ENCODE data around the gene NOA1. TPM values are rescaled to one million over a fixed set of nuclear protein-coding genes. Genes with fewer than 3 reads are reported as not detected.

NOA1 gene
- total and polyA plus RNA-seq, 10 of the 15 experiments (the other 5 are each of a cell fraction or from before 2014, with no cell fraction given) = 3.2 to 34.0 (median 17.6) TPM

DNA sequence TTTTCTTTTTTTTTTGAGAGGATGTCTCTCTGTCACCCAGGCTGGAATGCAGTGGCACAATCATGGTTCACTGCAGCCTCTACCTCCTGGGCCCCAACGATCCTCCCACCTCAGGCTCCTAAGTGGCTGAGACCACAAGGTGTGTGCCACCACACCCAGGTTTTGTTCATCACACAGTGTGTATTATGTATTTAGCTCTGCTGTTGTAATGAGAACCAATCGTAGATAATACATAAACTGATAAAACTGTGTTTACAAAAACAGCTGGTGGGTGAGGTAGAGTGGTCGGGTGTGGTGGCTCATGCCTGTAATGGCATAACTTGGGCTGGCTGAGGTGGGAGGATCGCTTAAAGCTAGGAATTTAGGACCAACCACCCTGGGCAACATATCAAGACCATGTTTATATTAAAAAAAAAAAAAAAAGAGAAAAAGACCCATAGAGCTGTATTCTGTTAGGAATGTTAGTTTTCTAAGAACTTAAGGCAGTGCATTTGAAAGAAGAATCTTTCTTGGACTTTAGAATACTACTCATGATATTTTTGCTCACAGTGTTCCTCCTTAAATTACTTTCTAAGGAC is 36.2 kb upstream of the NOA1 start:
- WGBS (ENCODE audit: insufficient coverage, insufficient replicate concordance, low lambda C conversion rate, missing lambda C conversion rate) = 85% methylated on average over 4 of the region's 4 CpGs
- ATAC-seq = no peak
- BruUV-seq (replicated peaks) = no TSS peak
- Histone ChIP-seq H3K4me1 (ENCODE audit: control insufficient read depth, insufficient read depth, low read length) (no peaks in the 10 kb centered on the region), H3K9ac (ENCODE audit: control insufficient read depth, insufficient read depth, low read length) (no peak overlapping the region), H3K27ac (ENCODE audit: control insufficient read depth, insufficient read depth) (no peak overlapping the region), H3K4me3 (no peak overlapping the region), H3K36me3 (ENCODE audit: control insufficient read depth in 2 of 2, insufficient read depth in 2 of 2, low read length in 1 of 2) (peaks cover 3 to 33% of the 10 kb centered on the region in 2 experiments), H3K4me2 (ENCODE audit: control insufficient read depth, insufficient read depth) (no peak overlapping the region), H4K20me1 (ENCODE audit: control insufficient read depth, insufficient read depth) (no peaks in the 10 kb centered on the region; the same call in 1 of the 2 replicates), H3K27me3 (replicated peaks in 1 of 2; ENCODE audit: control insufficient read depth in 2 of 2, insufficient read depth in 2 of 2, low read length in 1 of 2) (no peaks in the 10 kb centered on the region), H3K9me3 (replicated peaks; ENCODE audit: control insufficient read depth, insufficient read depth, low read length) (no peaks in the 10 kb centered on the region), H3K79me2 (ENCODE audit: control insufficient read depth, insufficient read depth, low read length) (no peaks in the 10 kb centered on the region), H2AFZ (ENCODE audit: control insufficient read depth, low read depth, low read length) (no peak overlapping the region)
- CTCF ChIA-PET = interaction anchor here (0.6 kb wide), 1 partner anchor 37 kb away, joined by 3 read pairs; no protein-coding TSS in a partner anchor
- no peak for DNase-seq (ENCODE audit: low read depth, low spot score)
- SMC1A ChIA-PET (ENCODE audit: uncharacterized antibody, unreplicated experiment) = no interaction called here
- POLR2A ChIA-PET = no interaction called here
- no peak for FAIRE-seq
- intact Hi-C loops (cut with micrococcal nuclease; ENCODE audit: unreplicated experiment) (no loop called here), in situ Hi-C loops (cut with MboI) (no loop called here)
- TF ChIP-seq CBX3 (IDR thresholded peaks at IDR 0.05; ENCODE audit: borderline replicate concordance, low read depth) (no peak), PKNOX1 (IDR thresholded peaks at IDR 0.05) (no peak), KDM1A (IDR thresholded peaks at IDR 0.05; ENCODE audit: borderline replicate concordance) (no peak), WRNIP1 (IDR thresholded peaks at IDR 0.05; ENCODE audit: borderline replicate concordance, low read depth, low read length) (no peak), NFXL1 (IDR thresholded peaks at IDR 0.05; ENCODE audit: borderline replicate concordance) (no peak), SREBF2 (IDR thresholded peaks at IDR 0.05; ENCODE audit: low read length) (no peak), TAF1 (IDR thresholded peaks at IDR 0.05; ENCODE audit: borderline replicate concordance, low read depth, low read length) (no peak), SMARCA5 (IDR thresholded peaks at IDR 0.05) (no peak), MYB (IDR thresholded peaks at IDR 0.05; ENCODE audit: borderline replicate concordance, low read depth, low read length) (no peak), IKZF2 (IDR thresholded peaks at IDR 0.05) (no peak), PAX8 (IDR thresholded peaks at IDR 0.05) (no peak), SP1 (IDR thresholded peaks at IDR 0.05; ENCODE audit: low read depth, low read length) (no peak)
- TF ChIP-seq, protein P1, sequence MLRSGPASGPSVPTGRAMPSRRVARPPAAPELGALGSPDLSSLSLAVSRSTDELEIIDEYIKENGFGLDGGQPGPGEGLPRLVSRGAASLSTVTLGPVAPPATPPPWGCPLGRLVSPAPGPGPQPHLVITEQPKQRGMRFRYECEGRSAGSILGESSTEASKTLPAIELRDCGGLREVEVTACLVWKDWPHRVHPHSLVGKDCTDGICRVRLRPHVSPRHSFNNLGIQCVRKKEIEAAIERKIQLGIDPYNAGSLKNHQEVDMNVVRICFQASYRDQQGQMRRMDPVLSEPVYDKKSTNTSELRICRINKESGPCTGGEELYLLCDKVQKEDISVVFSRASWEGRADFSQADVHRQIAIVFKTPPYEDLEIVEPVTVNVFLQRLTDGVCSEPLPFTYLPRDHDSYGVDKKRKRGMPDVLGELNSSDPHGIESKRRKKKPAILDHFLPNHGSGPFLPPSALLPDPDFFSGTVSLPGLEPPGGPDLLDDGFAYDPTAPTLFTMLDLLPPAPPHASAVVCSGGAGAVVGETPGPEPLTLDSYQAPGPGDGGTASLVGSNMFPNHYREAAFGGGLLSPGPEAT (IDR thresholded peaks at IDR 0.05; ENCODE audit: low read depth) = no peak
- RAD21 ChIA-PET (ENCODE audit: unreplicated experiment) = no interaction called here
